GM19099 (cell line): ENCODE measurements around the gene POU3F2.

Experiments used
- POLR2A ChIP-seq: IDR thresholded peaks from 3 replicates; pipeline ENCODE4 v1.6.1; 2011; ENCODE audit warnings: low read depth; ENCODE audit not compliant: insufficient read length; ENCODE audit errors: extremely low read depth

POU3F2 gene

GRCh38 chr6:98845211-98846020 lies 11.0 kb downstream of the POU3F2 start:
- no peak for TF ChIP-seq POLR2A

GRCh38 chr6:98846021-98846380 lies 11.6 kb downstream of the POU3F2 start:
- no peak for TF ChIP-seq POLR2A

GRCh38 chr6:98847416-98847778 lies 13.0 kb downstream of the POU3F2 start:
- no peak for TF ChIP-seq POLR2A

GRCh38 chr6:98847779-98848538 lies 13.6 kb downstream of the POU3F2 start:
- no peak for TF ChIP-seq POLR2A

- TF ChIP-seq POLR2A: no peak
These were observed 14.3 kb downstream of the POU3F2 start for GRCh38 chr6:98848539-98849242.

GRCh38 chr6:98864497-98864896 lies 30.1 kb downstream of the POU3F2 start:
- no peak for TF ChIP-seq POLR2A

- TF ChIP-seq POLR2A: no peak
These were observed 36.7 kb downstream of the POU3F2 start for GRCh38 chr6:98871057-98871456.

GRCh38 chr6:98871821-98872220 lies 37.4 kb downstream of the POU3F2 start:
- no peak for TF ChIP-seq POLR2A

GRCh38 chr6:98875375-98875774 lies 41.0 kb downstream of the POU3F2 start:
- no peak for TF ChIP-seq POLR2A

- no peak for TF ChIP-seq POLR2A
These were observed 42.9 kb downstream of the POU3F2 start for GRCh38 chr6:98877250-98877649.

GRCh38 chr6:98880486-98880885 lies 46.1 kb downstream of the POU3F2 start:
- TF ChIP-seq POLR2A: no peak

- TF ChIP-seq POLR2A: no peak
These were observed 51.0 kb downstream of the POU3F2 start for GRCh38 chr6:98885330-98885729.

GRCh38 chr6:98887650-98888049 lies 53.3 kb downstream of the POU3F2 start:
- TF ChIP-seq POLR2A: no peak
